DND-41 (cell line): ENCODE measurements around the gene ZCCHC24.

Experiments
- CTCF ChIP-seq: IDR thresholded peaks from 2 replicates; pipeline ENCODE4 v1.5.1; 2012; ENCODE audit warnings: borderline replicate concordance, low read length, moderate library complexity, mild to moderate bottlenecking; ENCODE audit not compliant: poor library complexity, severe bottlenecking; ENCODE audit errors: extremely low read depth
- EZH2 ChIP-seq: IDR thresholded peaks from 3 replicates; pipeline ENCODE4 v1.6.1; 2012; ENCODE audit warnings: borderline replicate concordance, low read depth, mild to moderate bottlenecking, moderate library complexity, low read length, inconsistent platforms; ENCODE audit not compliant: severe bottlenecking

- TF ChIP-seq CTCF = no peak
- no peak for TF ChIP-seq EZH2
Measured at GRCh38 chr10:79378383-79378646, 67.1 kb downstream of the ZCCHC24 start.
